GM12878 (cell line): ENCODE data around the gene ENO2. TPM values are rescaled to one million over a fixed set of nuclear protein-coding genes. Genes with fewer than 3 reads are reported as not detected.
A peak's percentile ranks its signal among the peaks of the same experiment; 100 is the strongest.

ENCODE experiments used
- BMI1 ChIP-seq: fragments of 450-650 bp; IDR thresholded peaks from 2 replicates; pipeline ENCODE4 v1.6.1; 2016; ENCODE audit warnings: mild to moderate bottlenecking, moderate library complexity, borderline replicate concordance
- CREB1 ChIP-seq: IDR thresholded peaks from 2 replicates; pipeline ENCODE4 v1.6.1; 2012; ENCODE audit warnings: low read depth, mild to moderate bottlenecking, inconsistent platforms
- CREM ChIP-seq: IDR thresholded peaks from 2 replicates; pipeline ENCODE4 v1.6.1; 2014; ENCODE audit warnings: antibody characterized with exemption, low read depth
- FOXM1 ChIP-seq: IDR thresholded peaks from 2 replicates; pipeline ENCODE4 v1.6.1; 2012; ENCODE audit warnings: low read depth, mild to moderate bottlenecking, inconsistent platforms, low read length, moderate library complexity
- GATAD2B ChIP-seq: fragments of 450-650 bp; conservative IDR thresholded peaks from 2 replicates; pipeline ENCODE4 v1.6.1; 2017; ENCODE audit warnings: low read depth, mild to moderate bottlenecking, moderate library complexity
- HCFC1 ChIP-seq: fragments of 150-350 bp; IDR thresholded peaks from 2 replicates; pipeline ENCODE4 v1.6.1; 2014; ENCODE audit warnings: low read length
- HDAC6 ChIP-seq: fragments of 200-600 bp; sonication (generic); IDR thresholded peaks from one replicate; pipeline ENCODE4 v1.8.0; 2017; ENCODE audit warnings: antibody characterized with exemption; ENCODE audit not compliant: unreplicated experiment
- HDGF ChIP-seq: fragments of 450-650 bp; IDR thresholded peaks from 2 replicates; pipeline ENCODE4 v1.6.1; 2016; ENCODE audit warnings: antibody characterized with exemption
- JUND ChIP-seq: IDR thresholded peaks from 2 replicates; pipeline ENCODE4 v1.6.1; 2012; ENCODE audit warnings: low read depth, mild to moderate bottlenecking, low read length, improper control_type of control experiment, moderate library complexity
- KAT2A ChIP-seq: conservative IDR thresholded peaks from 2 replicates; pipeline ENCODE4 v1.6.1; 2011; ENCODE audit warnings: low read depth, low read length; ENCODE audit not compliant: control insufficient read depth
- LARP7 ChIP-seq: fragments of 450-650 bp; IDR thresholded peaks from 2 replicates; pipeline ENCODE4 v1.6.1; 2017; ENCODE audit warnings: mild to moderate bottlenecking
- MTA2 ChIP-seq: fragments of 450-650 bp; IDR thresholded peaks from 2 replicates; pipeline ENCODE4 v1.6.1; 2016; ENCODE audit warnings: low read depth, mild to moderate bottlenecking, moderate library complexity
- NFIC ChIP-seq: IDR thresholded peaks from 2 replicates; pipeline ENCODE4 v1.6.1; 2012; ENCODE audit warnings: low read depth, mild to moderate bottlenecking, inconsistent platforms, low read length, moderate library complexity
- NRF1 ChIP-seq: conservative IDR thresholded peaks from 2 replicates; pipeline ENCODE4 v1.6.1; 2011; ENCODE audit warnings: mild to moderate bottlenecking, low read depth, low read length, improper control_type of control experiment
- POLR2AphosphoS2 ChIP-seq: IDR thresholded peaks from 2 replicates; pipeline ENCODE4 v1.6.1; 2011; ENCODE audit warnings: low read depth, mild to moderate bottlenecking, low read length, improper control_type of control experiment, moderate library complexity
- POLR2AphosphoS5 ChIP-seq: IDR thresholded peaks from 2 replicates; pipeline ENCODE4 v1.6.1; 2011; ENCODE audit warnings: mild to moderate bottlenecking, low read length, inconsistent platforms
- POU2F2 ChIP-seq: IDR thresholded peaks from 3 replicates; pipeline ENCODE4 v1.6.1; 2011; ENCODE audit warnings: low read depth, mild to moderate bottlenecking, low read length, borderline replicate concordance
- RAD51 ChIP-seq: fragments of 450-650 bp; IDR thresholded peaks from 2 replicates; pipeline ENCODE4 v1.6.1; 2016; ENCODE audit warnings: moderate library complexity, mild to moderate bottlenecking, inconsistent platforms
- RCOR1 ChIP-seq: conservative IDR thresholded peaks from 2 replicates; pipeline ENCODE4 v1.6.1; 2012; ENCODE audit warnings: low read depth, low read length, improper control_type of control experiment
- RFX5 ChIP-seq: IDR thresholded peaks from 2 replicates; pipeline ENCODE4 v1.6.1; 2011; ENCODE audit warnings: low read depth, low read length, improper control_type of control experiment
- SMARCA5 ChIP-seq: fragments of 450-650 bp; IDR thresholded peaks from 2 replicates; pipeline ENCODE4 v1.6.1; 2017; ENCODE audit warnings: mild to moderate bottlenecking
- TCF7 ChIP-seq: IDR thresholded peaks from 2 replicates; pipeline ENCODE4 v1.6.1; 2014; ENCODE audit warnings: antibody characterized with exemption, borderline replicate concordance
- polyA plus RNA-seq, 11 experiments: library from polyadenylated mRNA; depleted of rRNA in 4 of 11; unstranded in 6 of 11; stranded (reverse) in 5 of 11; fragments of >200 nt; fragmentation: Nextera tagmentation in 4 of 11; fragmentation: Illumina TruSeq in 1 of 11; extraction: Ambion mirVana in 4 of 11; extraction: Trizol in 1 of 11; gene quantifications; 1 replicate in 1 of 11; 2 replicates in 10 of 11; pipeline versions ENCODE4 v1.2.1 to v1.2.3, GENCODE V29; 2011 to 2016; ENCODE audit warnings: inconsistent platforms in 2 of 11, missing spikeins in 2 of 11, low read depth in 1 of 11
- total RNA-seq, 4 experiments: library from RNA; depleted of rRNA in 3 of 4; stranded (reverse); fragments of >200 nt in 3 of 4; fragmentation: Illumina TruSeq in 1 of 4; extraction: Trizol in 1 of 4; gene quantifications; 2 replicates each; pipeline versions ENCODE4 v1.2.1 to v1.2.3, GENCODE V29; 2013 to 2021
- TF ChIP-seq, protein P1 (sequence below): fragments of 450-650 bp; IDR thresholded peaks from 2 replicates; pipeline ENCODE4 v1.6.1; 2017; ENCODE audit warnings: antibody characterized with exemption, mild to moderate bottlenecking, moderate library complexity
- TF ChIP-seq, protein P2 (sequence below): IDR thresholded peaks from 2 replicates; pipeline ENCODE4 v1.6.1; 2011; ENCODE audit warnings: low read depth, low read length, improper control_type of control experiment, borderline replicate concordance
- TF ChIP-seq, protein P3 (sequence below): fragments of 450-650 bp; IDR thresholded peaks from 2 replicates; pipeline ENCODE4 v1.6.1; 2017; ENCODE audit warnings: low read depth, mild to moderate bottlenecking, moderate library complexity

Gene ENO2
- total and polyA plus RNA-seq, 10 of the 15 experiments (the other 5 are each of a cell fraction or from before 2014, with no cell fraction given): 24.8 to 196 (median 43.1) TPM

DNA sequence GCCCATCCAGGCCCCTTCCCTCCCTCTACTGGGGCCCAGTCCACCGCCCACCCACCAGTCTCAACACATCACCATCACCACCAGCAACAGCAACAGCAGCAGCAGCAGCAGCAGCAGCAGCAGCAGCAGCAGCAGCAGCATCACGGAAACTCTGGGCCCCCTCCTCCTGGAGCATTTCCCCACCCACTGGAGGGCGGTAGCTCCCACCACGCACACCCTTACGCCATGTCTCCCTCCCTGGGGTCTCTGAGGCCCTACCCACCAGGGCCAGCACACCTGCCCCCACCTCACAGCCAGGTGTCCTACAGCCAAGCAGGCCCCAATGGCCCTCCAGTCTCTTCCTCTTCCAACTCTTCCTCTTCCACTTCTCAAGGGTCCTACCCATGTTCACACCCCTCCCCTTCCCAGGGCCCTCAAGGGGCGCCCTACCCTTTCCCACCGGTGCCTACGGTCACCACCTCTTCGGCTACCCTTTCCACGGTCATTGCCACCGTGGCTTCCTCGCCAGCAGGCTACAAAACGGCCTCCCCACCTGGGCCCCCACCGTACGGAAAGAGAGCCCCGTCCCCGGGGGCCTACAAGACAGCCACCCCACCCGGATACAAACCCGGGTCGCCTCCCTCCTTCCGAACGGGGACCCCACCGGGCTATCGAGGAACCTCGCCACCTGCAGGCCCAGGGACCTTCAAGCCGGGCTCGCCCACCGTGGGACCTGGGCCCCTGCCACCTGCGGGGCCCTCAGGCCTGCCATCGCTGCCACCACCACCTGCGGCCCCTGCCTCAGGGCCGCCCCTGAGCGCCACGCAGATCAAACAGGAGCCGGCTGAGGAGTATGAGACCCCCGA, 22.5 kb downstream of the ENO2 start (continued):
- TF ChIP-seq, protein P1, sequence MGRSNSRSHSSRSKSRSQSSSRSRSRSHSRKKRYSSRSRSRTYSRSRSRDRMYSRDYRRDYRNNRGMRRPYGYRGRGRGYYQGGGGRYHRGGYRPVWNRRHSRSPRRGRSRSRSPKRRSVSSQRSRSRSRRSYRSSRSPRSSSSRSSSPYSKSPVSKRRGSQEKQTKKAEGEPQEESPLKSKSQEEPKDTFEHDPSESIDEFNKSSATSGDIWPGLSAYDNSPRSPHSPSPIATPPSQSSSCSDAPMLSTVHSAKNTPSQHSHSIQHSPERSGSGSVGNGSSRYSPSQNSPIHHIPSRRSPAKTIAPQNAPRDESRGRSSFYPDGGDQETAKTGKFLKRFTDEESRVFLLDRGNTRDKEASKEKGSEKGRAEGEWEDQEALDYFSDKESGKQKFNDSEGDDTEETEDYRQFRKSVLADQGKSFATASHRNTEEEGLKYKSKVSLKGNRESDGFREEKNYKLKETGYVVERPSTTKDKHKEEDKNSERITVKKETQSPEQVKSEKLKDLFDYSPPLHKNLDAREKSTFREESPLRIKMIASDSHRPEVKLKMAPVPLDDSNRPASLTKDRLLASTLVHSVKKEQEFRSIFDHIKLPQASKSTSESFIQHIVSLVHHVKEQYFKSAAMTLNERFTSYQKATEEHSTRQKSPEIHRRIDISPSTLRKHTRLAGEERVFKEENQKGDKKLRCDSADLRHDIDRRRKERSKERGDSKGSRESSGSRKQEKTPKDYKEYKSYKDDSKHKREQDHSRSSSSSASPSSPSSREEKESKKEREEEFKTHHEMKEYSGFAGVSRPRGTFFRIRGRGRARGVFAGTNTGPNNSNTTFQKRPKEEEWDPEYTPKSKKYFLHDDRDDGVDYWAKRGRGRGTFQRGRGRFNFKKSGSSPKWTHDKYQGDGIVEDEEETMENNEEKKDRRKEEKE: no peak
- TF ChIP-seq RAD51 (no peak), HDAC6 (no peak), RCOR1 (no peak), HDGF (peak; percentile 98), POLR2AphosphoS2 (no peak), CREB1 (no peak), SMARCA5 (no peak), KAT2A (no peak), FOXM1 (no peak), POLR2AphosphoS5 (peak; percentile 18; the same call in 1 of the 2 replicates), NFIC (no peak), BMI1 (no peak), RFX5 (no peak), LARP7 (no peak), GATAD2B (no peak), TCF7 (no peak), POU2F2 (peak; percentile 2; the same call in 1 of the 3 replicates), HCFC1 (no peak), MTA2 (0 out of 2 replicates have a peak, but pooled peaks have one; percentile 24), CREM (no peak), JUND (no peak), NRF1 (no peak)
- TF ChIP-seq, protein P2, sequence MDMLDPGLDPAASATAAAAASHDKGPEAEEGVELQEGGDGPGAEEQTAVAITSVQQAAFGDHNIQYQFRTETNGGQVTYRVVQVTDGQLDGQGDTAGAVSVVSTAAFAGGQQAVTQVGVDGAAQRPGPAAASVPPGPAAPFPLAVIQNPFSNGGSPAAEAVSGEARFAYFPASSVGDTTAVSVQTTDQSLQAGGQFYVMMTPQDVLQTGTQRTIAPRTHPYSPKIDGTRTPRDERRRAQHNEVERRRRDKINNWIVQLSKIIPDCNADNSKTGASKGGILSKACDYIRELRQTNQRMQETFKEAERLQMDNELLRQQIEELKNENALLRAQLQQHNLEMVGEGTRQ: no peak
- TF ChIP-seq, protein P3, sequence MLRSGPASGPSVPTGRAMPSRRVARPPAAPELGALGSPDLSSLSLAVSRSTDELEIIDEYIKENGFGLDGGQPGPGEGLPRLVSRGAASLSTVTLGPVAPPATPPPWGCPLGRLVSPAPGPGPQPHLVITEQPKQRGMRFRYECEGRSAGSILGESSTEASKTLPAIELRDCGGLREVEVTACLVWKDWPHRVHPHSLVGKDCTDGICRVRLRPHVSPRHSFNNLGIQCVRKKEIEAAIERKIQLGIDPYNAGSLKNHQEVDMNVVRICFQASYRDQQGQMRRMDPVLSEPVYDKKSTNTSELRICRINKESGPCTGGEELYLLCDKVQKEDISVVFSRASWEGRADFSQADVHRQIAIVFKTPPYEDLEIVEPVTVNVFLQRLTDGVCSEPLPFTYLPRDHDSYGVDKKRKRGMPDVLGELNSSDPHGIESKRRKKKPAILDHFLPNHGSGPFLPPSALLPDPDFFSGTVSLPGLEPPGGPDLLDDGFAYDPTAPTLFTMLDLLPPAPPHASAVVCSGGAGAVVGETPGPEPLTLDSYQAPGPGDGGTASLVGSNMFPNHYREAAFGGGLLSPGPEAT: no peak
